HepG2 (cell line): ENCODE results near the gene PPP1R12C.

Source experiments
- ARID4A ChIP-seq: sonication (generic); formaldehyde crosslinking; IDR thresholded peaks from 2 replicates; pipeline ENCODE4 v1.5.0; 2020; ENCODE audit warnings: mild to moderate bottlenecking, missing genetic modification reagents, borderline replicate concordance
- CEBPB ChIP-seq: IDR thresholded peaks from 2 replicates; pipeline ENCODE4 v1.6.1; 2011; ENCODE audit warnings: low read depth, low read length, improper control_type of control experiment, borderline replicate concordance
- EHMT2 ChIP-seq: fragments of 200-600 bp; sonication (generic); IDR thresholded peaks from 2 replicates; pipeline ENCODE4 v1.7.0; 2017; ENCODE audit warnings: antibody characterized with exemption, low read depth, low read length, borderline replicate concordance
- EP300 ChIP-seq, 3 experiments: sonication (generic) in 1 of 3; formaldehyde crosslinking in 1 of 3; IDR thresholded peaks; 2 replicates each; pipeline versions ENCODE4 v1.5.1 to v1.6.1; 2011 to 2020; ENCODE audit warnings: low read depth in 2 of 3, low read length in 2 of 3, borderline replicate concordance in 1 of 3, improper control_type of control experiment in 1 of 3, mild to moderate bottlenecking in 1 of 3, missing genetic modification reagents in 1 of 3, moderate library complexity in 1 of 3
- POLR2A ChIP-seq, 2 experiments: IDR thresholded peaks; 2 replicates each; pipeline ENCODE4 v1.6.1; 2011; ENCODE audit warnings: low read depth in 2 of 2, low read length in 2 of 2, mild to moderate bottlenecking in 1 of 2, moderate library complexity in 1 of 2; ENCODE audit not compliant: insufficient read depth in 1 of 2
- REST ChIP-seq, 2 experiments: IDR thresholded peaks; 2 replicates each; pipeline ENCODE4 v1.6.1; 2011 to 2012; ENCODE audit warnings: low read length in 2 of 2, borderline replicate concordance in 1 of 2, low read depth in 1 of 2, mild to moderate bottlenecking in 1 of 2, moderate library complexity in 1 of 2
- TAF1 ChIP-seq: sonication (generic); formaldehyde crosslinking; IDR thresholded peaks from 2 replicates; pipeline ENCODE4 v1.4.0; 2020; ENCODE audit warnings: missing genetic modification reagents
- ZBTB34 ChIP-seq: sonication (generic); formaldehyde crosslinking; IDR thresholded peaks from 2 replicates; pipeline ENCODE4 v1.8.0; 2022; ENCODE audit warnings: mild to moderate bottlenecking, missing genetic modification reagents
- ZNF121 ChIP-seq: sonication (generic); formaldehyde crosslinking; IDR thresholded peaks from 2 replicates; pipeline ENCODE4 v1.5.0; 2020; ENCODE audit warnings: mild to moderate bottlenecking, missing genetic modification reagents
- TF ChIP-seq, protein P1 (sequence below): sonication (generic); formaldehyde crosslinking; IDR thresholded peaks from 2 replicates; pipeline ENCODE4 v1.5.0; 2020; ENCODE audit warnings: mild to moderate bottlenecking, missing genetic modification reagents, moderate library complexity
- TF ChIP-seq, protein P2 (sequence below): sonication (generic); formaldehyde crosslinking; IDR thresholded peaks from 2 replicates; pipeline ENCODE4 v1.4.0; 2020; ENCODE audit warnings: missing genetic modification reagents
- TF ChIP-seq, protein P3 (sequence below): sonication (generic); formaldehyde crosslinking; IDR thresholded peaks from 2 replicates; pipeline ENCODE4 v1.8.1; 2023; ENCODE audit warnings: mild to moderate bottlenecking, missing genetic modification reagents
- TF ChIP-seq, protein P4 (sequence below): sonication (generic); formaldehyde crosslinking; IDR thresholded peaks from 2 replicates; pipeline ENCODE4 v1.4.0; 2020; ENCODE audit warnings: missing genetic modification reagents

DNA sequence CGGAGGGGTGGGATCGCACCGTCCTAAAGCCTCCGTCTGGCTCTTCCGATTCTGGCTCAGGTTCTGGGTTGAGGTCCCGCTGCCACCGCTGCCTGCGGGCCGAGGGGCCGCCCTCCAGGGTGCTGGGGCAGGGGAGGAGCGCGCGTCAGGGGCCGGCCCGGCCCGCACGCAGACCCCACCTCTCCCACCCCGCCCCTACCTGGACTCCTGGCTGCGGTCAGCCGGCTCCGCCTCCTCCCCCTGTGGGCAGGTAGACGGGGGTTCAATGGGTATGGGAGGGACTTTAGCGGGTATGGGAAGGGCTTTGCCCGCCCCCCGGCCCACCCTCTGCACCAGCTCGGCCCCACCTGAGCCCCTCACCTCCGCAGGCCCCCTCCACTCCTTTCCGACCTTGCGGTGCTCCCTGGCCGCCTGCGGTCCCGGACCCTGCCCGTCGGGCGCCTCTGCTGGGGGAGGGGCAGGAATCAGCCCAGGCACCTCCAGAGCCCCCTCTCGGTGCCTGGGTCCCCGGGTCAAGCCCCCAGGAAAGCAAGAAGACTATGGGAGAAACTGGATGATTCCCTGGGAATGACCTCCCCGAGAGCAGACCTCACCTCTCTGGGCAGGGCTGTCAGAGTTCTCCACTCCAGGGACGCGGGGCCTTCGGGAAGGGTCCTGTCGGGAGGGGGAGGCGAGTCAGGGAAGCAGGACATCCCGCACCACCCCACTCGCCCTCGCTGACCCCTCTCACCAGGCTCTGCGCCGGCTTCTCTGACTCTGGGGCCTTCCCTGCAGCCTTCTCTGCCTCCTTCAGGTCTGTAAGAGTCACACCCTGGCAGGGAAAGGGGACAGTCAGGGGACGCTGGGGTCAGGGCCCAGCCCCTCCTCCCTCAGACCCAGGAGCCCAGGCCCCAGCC lies 24.8 kb downstream of the PPP1R12C start:
- TF ChIP-seq ARID4A (CRISPR knock-in tag): no peak
- TF ChIP-seq EP300 (IDR thresholded peaks at IDR 0.05; ENCODE audit: low read depth in 2 of 2, low read length in 2 of 2): no peak
- no peak for TF ChIP-seq EP300 (CRISPR knock-in tag; IDR thresholded peaks at IDR 0.05; ENCODE audit: borderline replicate concordance)
- TF ChIP-seq, protein P1, sequence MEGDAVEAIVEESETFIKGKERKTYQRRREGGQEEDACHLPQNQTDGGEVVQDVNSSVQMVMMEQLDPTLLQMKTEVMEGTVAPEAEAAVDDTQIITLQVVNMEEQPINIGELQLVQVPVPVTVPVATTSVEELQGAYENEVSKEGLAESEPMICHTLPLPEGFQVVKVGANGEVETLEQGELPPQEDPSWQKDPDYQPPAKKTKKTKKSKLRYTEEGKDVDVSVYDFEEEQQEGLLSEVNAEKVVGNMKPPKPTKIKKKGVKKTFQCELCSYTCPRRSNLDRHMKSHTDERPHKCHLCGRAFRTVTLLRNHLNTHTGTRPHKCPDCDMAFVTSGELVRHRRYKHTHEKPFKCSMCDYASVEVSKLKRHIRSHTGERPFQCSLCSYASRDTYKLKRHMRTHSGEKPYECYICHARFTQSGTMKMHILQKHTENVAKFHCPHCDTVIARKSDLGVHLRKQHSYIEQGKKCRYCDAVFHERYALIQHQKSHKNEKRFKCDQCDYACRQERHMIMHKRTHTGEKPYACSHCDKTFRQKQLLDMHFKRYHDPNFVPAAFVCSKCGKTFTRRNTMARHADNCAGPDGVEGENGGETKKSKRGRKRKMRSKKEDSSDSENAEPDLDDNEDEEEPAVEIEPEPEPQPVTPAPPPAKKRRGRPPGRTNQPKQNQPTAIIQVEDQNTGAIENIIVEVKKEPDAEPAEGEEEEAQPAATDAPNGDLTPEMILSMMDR (CRISPR knock-in tag): no peak
- TF ChIP-seq ZBTB34 (CRISPR knock-in tag): no peak
- TF ChIP-seq, protein P2, sequence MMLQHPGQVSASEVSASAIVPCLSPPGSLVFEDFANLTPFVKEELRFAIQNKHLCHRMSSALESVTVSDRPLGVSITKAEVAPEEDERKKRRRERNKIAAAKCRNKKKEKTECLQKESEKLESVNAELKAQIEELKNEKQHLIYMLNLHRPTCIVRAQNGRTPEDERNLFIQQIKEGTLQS (CRISPR knock-in tag): no peak
- no peak for TF ChIP-seq REST (IDR thresholded peaks at IDR 0.05; ENCODE audit: borderline replicate concordance in 1 of 2, low read depth in 1 of 2, low read length in 2 of 2)
- no peak for TF ChIP-seq CEBPB
- no peak for TF ChIP-seq POLR2A (IDR thresholded peaks at IDR 0.05; ENCODE audit: insufficient read depth in 1 of 2, low read depth in 2 of 2, low read length in 2 of 2)
- TF ChIP-seq TAF1: no peak
- TF ChIP-seq, protein P3, sequence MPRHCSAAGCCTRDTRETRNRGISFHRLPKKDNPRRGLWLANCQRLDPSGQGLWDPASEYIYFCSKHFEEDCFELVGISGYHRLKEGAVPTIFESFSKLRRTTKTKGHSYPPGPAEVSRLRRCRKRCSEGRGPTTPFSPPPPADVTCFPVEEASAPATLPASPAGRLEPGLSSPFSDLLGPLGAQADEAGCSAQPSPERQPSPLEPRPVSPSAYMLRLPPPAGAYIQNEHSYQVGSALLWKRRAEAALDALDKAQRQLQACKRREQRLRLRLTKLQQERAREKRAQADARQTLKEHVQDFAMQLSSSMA (CRISPR knock-in tag): no peak
- TF ChIP-seq ZNF121 (CRISPR knock-in tag): no peak
- no peak for TF ChIP-seq EHMT2
- TF ChIP-seq, protein P4, sequence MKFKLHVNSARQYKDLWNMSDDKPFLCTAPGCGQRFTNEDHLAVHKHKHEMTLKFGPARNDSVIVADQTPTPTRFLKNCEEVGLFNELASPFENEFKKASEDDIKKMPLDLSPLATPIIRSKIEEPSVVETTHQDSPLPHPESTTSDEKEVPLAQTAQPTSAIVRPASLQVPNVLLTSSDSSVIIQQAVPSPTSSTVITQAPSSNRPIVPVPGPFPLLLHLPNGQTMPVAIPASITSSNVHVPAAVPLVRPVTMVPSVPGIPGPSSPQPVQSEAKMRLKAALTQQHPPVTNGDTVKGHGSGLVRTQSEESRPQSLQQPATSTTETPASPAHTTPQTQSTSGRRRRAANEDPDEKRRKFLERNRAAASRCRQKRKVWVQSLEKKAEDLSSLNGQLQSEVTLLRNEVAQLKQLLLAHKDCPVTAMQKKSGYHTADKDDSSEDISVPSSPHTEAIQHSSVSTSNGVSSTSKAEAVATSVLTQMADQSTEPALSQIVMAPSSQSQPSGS (CRISPR knock-in tag): no peak
